ENCODE data around the gene SLC16A9. TPM values are rescaled to one million over a fixed set of nuclear protein-coding genes. Genes with fewer than 3 reads are reported as not detected.
"Not testable (repeated sequence)": the region's sequence is repeated elsewhere in the genome, so short reads cannot be mapped to it uniquely, and the experiment has no call there.

Gene SLC16A9
- total RNA-seq, 1 experiment from 2014 or later = 4.1 TPM

GRCh38 chr10:59666310-59666709, 43.3 kb downstream of the SLC16A9 start:
- Histone ChIP-seq H2BK20ac (ENCODE audit: low read depth, low read length, poor library complexity, severe bottlenecking) (no peak overlapping the region), H3T11ph (ENCODE audit: low read length) (no peak overlapping the region), H4K8ac (replicated peaks; ENCODE audit: insufficient read length, low read depth, low read length) (no peak overlapping the region), H4K20me1 (ENCODE audit: control insufficient read depth, insufficient read depth, insufficient read length) (no peaks in the 10 kb centered on the region), H4K91ac (ENCODE audit: insufficient read length, low read depth, low read length) (no peak overlapping the region), H3K9ac (ENCODE audit: extremely low read depth, insufficient read length, low read length) (no peak overlapping the region), H3K23ac (ENCODE audit: insufficient read length, low read depth, low read length) (no peak overlapping the region), H3K79me1 (ENCODE audit: insufficient read depth, low read depth, low read length, poor library complexity, severe bottlenecking) (no peaks in the 10 kb centered on the region), H3K56ac (ENCODE audit: insufficient read length, low read depth, low read length) (no peak overlapping the region), H3K27me3 (ENCODE audit: insufficient read depth, low read length) (no peaks in the 10 kb centered on the region), H2AFZ (ENCODE audit: low read length) (no peak overlapping the region), H3K4ac (ENCODE audit: low read depth, low read length) (no peak overlapping the region), H2BK12ac (ENCODE audit: insufficient read length, low read depth, low read length) (no peak overlapping the region), H3K79me2 (ENCODE audit: insufficient read depth, low read length) (no peaks in the 10 kb centered on the region), H3K9me3 (ENCODE audit: control insufficient read depth, low read depth, low read length) (no peaks in the 10 kb centered on the region), H2BK120ac (ENCODE audit: low read depth, low read length, poor library complexity, severe bottlenecking) (no peak overlapping the region), H4K5ac (ENCODE audit: insufficient read length, low read depth, low read length) (no peak overlapping the region), H3K4me1 (ENCODE audit: insufficient read depth, low read length) (no peaks in the 10 kb centered on the region; the same call in 1 of the 2 replicates), H2AK5ac (ENCODE audit: insufficient read length, low read length) (no peak overlapping the region), H3K27ac (ENCODE audit: insufficient read length, low read depth, low read length) (no peak overlapping the region), H2BK15ac (ENCODE audit: low read depth, low read length) (no peak overlapping the region), H3K14ac (ENCODE audit: insufficient read depth, low read length) (no peak overlapping the region), H3K23me2 (ENCODE audit: insufficient read length, low read depth, low read length, poor library complexity, severe bottlenecking) (no peaks in the 10 kb centered on the region), H3K4me2 (ENCODE audit: insufficient read depth, insufficient read length, low read length) (no peak overlapping the region), H3K18ac (ENCODE audit: insufficient read length, low read depth, low read length) (no peak overlapping the region), H2BK5ac (ENCODE audit: insufficient read length, low read length) (no peak overlapping the region)
- peaks cover 3 to 44% (median 16%) of the 10 kb centered on the region in 3 experiments; a peak in 6 of 7 replicates for H3K36me3 Mint-ChIP-seq (ENCODE audit: insufficient read depth in 1 of 3, low read depth in 3 of 3)
- peaks cover 0 to 4% of the 10 kb centered on the region in 2 experiments; a peak in 1 of 4 replicates for H3K4me1 Mint-ChIP-seq
- no peaks in the 10 kb centered on the region for H3K27me3 Mint-ChIP-seq (ENCODE audit: low read depth)
- peaks cover 0 to 7% of the 10 kb centered on the region in 2 experiments; a peak in 1 of 5 replicates for H3K9me3 Mint-ChIP-seq
- H3K4me3 Mint-ChIP-seq = no peak overlapping the region
- H3K27ac Mint-ChIP-seq = no peak overlapping the region
- no peak for DNase-seq
- TF ChIP-seq CTCF (conservative IDR thresholded peaks at IDR 0.05) = no peak

- H3K9ac ChIP-seq (ENCODE audit: extremely low read depth, insufficient read length, low read length); H3K4me2 ChIP-seq (ENCODE audit: insufficient read depth, insufficient read length, low read length); H3K27ac Mint-ChIP-seq; H3K9me3 Mint-ChIP-seq; H2BK15ac ChIP-seq (ENCODE audit: low read depth, low read length); H3K27ac ChIP-seq (ENCODE audit: insufficient read length, low read depth, low read length); H3K4me1 ChIP-seq (ENCODE audit: insufficient read depth, low read length); H2BK12ac ChIP-seq (ENCODE audit: insufficient read length, low read depth, low read length); H3K23me2 ChIP-seq (ENCODE audit: insufficient read length, low read depth, low read length, poor library complexity, severe bottlenecking); H3K27me3 ChIP-seq (ENCODE audit: insufficient read depth, low read length); H2AFZ ChIP-seq (ENCODE audit: low read length); H3K79me2 ChIP-seq (ENCODE audit: insufficient read depth, low read length); H3K18ac ChIP-seq (ENCODE audit: insufficient read length, low read depth, low read length); H3T11ph ChIP-seq (ENCODE audit: low read length); H2BK120ac ChIP-seq (ENCODE audit: low read depth, low read length, poor library complexity, severe bottlenecking); DNase-seq; H2AK5ac ChIP-seq (ENCODE audit: insufficient read length, low read length); H3K9me3 ChIP-seq (ENCODE audit: control insufficient read depth, low read depth, low read length); H4K20me1 ChIP-seq (ENCODE audit: control insufficient read depth, insufficient read depth, insufficient read length); H3K79me1 ChIP-seq (ENCODE audit: insufficient read depth, low read depth, low read length, poor library complexity, severe bottlenecking); H3K56ac ChIP-seq (ENCODE audit: insufficient read length, low read depth, low read length); H4K8ac ChIP-seq (replicated peaks; ENCODE audit: insufficient read length, low read depth, low read length); H2BK5ac ChIP-seq (ENCODE audit: insufficient read length, low read length); H3K23ac ChIP-seq (ENCODE audit: insufficient read length, low read depth, low read length); H3K27me3 Mint-ChIP-seq (ENCODE audit: low read depth); H4K5ac ChIP-seq (ENCODE audit: insufficient read length, low read depth, low read length); H4K91ac ChIP-seq (ENCODE audit: insufficient read length, low read depth, low read length); H2BK20ac ChIP-seq (ENCODE audit: low read depth, low read length, poor library complexity, severe bottlenecking); H3K4ac ChIP-seq (ENCODE audit: low read depth, low read length); H3K4me3 Mint-ChIP-seq; H3K14ac ChIP-seq (ENCODE audit: insufficient read depth, low read length): not testable (repeated sequence)
- peaks cover 3 to 61% (median 20%) of the 10 kb centered on the region in 3 experiments; a peak in 6 of 7 replicates for H3K36me3 Mint-ChIP-seq (ENCODE audit: insufficient read depth in 1 of 3, low read depth in 3 of 3)
- peaks cover 6 to 15% of the 10 kb centered on the region in 2 experiments; a peak in 3 of 4 replicates for H3K4me1 Mint-ChIP-seq
- no CpG with 5 or more reads among the region's 7 CpGs for WGBS (ENCODE audit: extremely low coverage, insufficient read length, low lambda C conversion rate)
Observed at GRCh38 chr10:59663213-59663612, 46.4 kb downstream of the SLC16A9 start.

All from H9 (cell line).